ENCODE results near the gene ALOX5.
"Not testable (repeated sequence)": the region's sequence is repeated elsewhere in the genome, so short reads cannot be mapped to it uniquely, and the experiment has no call there.

ALOX5 gene

DNA sequence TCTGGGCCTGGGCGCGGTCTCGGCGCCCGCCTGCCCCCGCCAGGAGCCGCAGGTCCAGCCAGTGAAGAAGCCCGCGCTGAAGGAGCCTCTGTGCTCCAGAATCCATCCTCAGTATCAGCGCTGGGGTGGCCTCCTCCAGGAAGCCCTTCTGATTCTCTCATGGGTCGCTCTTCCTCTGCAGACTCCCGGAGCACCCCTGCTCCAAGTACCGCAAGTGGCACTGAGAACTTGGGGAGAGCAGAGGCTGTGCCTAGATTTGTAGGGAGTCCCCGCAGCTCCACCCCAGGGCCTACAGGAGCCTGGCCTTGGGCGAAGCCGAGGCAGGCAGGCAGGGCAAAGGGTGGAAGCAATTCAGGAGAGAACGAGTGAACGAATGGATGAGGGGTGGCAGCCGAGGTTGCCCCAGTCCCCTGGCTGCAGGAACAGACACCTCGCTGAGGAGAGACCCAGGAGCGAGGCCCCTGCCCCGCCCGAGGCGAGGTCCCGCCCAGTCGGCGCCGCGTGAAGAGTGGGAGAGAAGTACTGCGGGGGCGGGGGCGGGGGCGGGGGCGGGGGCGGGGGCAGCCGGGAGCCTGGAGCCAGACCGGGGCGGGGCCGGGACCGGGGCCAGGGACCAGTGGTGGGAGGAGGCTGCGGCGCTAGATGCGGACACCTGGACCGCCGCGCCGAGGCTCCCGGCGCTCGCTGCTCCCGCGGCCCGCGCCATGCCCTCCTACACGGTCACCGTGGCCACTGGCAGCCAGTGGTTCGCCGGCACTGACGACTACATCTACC lies at the start of gene ALOX5:
Gene ALOX5, plus strand, starts transcription at position 641 of the 774 bp plus-strand sequence. Its CDS starts 64 bp downstream, at position 705.
- DNase-seq (ENCODE audit: low read depth), result no peak

DNA sequence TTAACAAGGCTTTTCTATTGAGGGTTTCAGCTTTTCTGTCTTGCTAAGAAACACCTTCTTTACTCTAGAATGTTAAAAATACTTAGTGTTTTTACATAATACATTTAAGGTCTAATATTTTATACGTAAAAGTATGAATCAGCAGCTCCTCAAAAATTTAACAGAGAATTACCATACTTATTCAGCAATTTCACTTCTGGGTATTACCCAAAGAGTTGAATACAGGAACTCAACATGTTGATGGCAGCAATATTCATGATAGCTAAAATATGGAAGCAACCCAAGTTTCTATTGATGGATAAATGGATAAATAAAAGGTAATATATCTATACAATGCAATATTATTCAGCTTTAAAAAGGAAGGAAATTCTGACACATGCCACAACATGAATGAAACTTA lies 48.9 kb upstream of the ALOX5 start:
- no peak for DNase-seq (ENCODE audit: low read depth)

DNA sequence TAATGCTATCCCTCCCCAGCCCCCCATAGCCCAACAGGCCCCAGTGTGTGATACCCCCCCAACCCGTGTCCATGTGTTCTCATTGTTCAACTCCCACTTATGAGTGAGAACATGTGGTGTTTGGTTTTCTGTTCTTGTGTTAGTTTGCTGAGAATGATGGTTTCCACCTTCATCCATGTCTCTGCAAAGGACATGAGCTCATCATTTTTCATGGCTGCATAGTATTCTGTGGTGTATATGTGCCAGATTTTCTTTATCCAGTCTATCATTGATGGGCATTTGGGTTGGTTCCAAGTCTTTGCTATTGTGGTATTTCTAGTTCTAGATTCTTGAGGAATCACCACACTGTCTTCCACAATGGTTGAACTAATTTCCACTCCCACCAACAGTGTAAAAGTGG lies 47.2 kb upstream of the ALOX5 start:
- not testable (repeated sequence) for DNase-seq (ENCODE audit: low read depth)

DNA sequence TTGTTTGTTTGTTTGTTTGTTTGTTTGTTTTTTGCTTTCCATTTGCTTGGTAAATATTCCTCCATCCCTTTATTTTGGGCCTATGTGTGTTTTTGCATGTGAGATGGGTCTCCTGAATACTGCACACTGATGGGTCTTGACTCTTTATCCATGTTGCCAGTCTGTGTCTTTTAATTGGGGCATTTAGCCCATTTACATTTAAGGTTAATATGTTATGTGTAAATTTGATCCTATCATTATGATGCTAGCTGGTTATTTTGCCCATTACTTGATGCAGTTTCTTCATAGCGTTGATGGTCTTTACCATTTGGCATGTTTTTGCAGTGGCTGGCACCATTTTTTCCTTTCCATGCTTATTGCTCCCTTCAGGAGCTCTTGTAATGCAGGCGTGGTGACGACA lies 42.2 kb upstream of the ALOX5 start:
- DNase-seq (ENCODE audit: low read depth), result not testable (repeated sequence)

DNA sequence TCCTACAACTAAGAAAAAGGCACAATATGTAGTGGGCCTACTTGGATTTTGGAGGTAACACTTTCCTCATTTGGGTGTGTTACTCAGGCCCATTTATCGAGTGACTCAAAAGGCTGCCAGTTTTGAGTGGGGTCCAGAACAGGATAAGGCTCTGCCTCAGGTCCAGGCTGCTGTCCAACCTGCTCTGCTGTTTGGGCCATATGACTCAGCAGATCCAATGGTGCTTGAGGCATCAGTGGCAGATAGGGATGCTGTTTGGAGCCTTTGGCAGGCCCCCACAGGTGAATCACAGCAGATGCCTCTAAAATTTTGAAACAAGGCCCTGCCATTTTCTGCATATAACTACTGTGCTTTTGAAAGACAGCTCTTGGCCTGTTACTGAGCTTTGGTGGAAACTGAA lies 34.1 kb upstream of the ALOX5 start:
- no peak for DNase-seq (ENCODE audit: low read depth)

DNA sequence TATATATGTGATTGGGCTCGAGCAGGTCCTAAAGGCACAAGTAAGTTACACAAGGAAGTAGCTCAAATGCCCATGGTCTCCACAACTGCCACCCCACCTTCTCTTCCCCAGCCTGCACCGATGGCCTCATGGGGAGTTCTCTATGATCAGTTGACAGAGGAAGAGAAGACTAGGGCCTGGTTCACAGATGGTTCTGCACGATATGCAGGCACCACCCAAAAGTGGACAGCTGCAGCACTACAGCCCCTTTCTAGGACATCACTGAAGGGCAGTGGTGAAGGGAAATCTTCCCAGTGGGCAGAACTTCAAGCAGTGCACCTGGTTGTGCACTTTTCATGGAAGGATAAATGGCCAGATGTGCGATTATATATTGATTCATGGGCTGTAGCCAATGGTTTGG lies 33.6 kb upstream of the ALOX5 start:
- not testable (repeated sequence) for DNase-seq (ENCODE audit: low read depth)

DNA sequence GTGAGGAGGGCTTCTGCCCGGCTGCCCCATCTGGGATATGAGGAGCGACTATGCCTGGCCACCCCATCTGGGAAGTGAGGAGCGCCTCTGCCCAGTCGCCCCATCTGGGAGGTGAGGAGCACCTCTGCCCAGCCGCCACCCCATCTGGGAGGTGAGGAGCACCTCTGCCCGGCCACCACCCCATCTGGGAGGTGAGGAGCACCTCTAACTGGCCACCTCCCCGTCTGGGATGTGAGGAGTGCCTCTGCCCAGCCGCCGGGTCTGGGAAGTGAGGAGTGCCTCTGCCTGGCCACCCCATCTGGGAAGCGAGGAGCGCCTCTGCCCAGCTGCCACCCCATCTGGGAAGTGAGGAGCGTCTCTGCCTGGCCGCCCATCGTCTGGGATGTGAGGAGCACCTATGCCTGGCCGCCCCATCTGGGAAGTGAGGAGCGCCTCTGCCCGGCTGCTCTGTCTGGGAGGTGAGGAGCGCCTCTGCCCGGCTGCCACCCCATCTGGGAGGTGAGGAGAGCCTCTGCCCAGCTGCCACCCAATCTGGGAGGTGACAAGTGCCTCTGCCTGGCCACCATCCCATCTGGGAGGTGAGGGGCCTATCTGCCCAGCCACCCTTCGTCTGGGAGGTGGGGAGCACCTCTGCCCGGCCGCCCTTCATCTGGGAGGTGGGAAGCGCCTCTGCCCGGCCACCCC lies 27.2 kb upstream of the ALOX5 start:
- DNase-seq (ENCODE audit: low read depth), result not testable (repeated sequence)

DNA sequence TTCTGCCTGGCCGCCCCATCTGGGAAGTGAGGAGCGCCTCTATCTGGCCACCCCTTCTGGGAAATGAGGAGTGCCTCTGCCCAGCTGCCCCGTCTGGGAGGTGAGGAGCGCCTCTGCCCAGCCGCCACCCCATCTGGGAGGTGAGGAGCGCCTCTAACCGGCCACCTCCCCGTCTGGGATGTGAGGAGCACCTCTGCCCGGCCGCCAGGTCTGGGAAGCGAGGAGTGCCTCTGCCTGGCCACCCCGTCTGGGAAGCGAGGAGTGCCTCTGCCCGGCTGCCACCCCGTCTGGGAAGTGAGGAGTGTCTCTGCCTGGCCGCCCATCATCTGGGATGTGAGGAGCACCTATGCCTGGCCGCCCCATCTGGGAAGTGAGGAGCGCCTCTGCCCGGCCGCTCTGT lies 26.6 kb upstream of the ALOX5 start:
- not testable (repeated sequence) for DNase-seq (ENCODE audit: low read depth)

DNA sequence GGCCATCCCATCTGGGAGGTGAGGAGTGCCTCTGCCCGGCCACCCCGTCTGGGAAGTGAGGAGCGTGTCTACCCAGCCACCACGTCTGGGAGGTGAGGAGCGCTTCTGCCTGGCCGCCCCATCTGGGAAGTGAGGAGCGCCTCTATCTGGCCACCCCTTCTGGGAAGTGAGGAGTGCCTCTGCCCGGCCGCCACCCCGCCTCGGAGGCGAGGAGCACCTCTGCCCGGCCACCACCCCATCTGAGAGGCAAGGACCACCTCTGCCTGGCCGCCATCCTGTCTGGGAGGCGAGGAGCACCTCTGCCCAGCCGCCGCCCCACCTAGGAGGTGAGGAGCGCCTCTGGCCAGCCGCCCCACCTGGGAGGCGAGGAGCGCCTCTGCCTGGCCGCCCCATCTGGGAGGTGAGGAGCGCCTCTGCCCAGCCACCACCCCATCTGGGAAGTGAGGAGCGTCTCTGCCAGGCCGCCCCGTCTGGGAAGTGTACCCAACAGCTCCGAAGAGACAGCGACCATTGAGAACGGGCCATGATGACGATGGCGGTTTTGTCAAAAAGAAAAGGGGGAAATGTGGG lies 25.7 kb upstream of the ALOX5 start:
- DNase-seq (ENCODE audit: low read depth), result not testable (repeated sequence)

DNA sequence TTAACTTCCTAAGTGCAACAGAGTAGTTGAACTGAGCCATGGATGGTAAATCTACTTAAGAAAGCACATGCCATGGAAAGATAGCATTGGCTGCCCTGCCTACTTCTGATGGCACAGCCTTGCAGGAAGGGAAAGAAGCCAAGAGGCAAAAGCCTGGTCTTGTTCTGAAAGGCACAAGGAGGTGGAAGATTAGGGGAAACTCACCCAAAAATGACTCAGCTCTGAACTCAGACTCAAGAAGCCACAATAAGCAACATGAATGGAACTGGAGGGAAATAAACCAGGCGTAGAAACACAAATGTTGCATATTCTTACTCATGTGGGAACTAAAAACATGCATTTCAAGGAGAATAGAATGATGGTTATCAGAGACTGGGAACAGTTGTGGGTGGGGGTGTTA lies 20.8 kb upstream of the ALOX5 start:
- DNase-seq (ENCODE audit: low read depth), result no peak

DNA sequence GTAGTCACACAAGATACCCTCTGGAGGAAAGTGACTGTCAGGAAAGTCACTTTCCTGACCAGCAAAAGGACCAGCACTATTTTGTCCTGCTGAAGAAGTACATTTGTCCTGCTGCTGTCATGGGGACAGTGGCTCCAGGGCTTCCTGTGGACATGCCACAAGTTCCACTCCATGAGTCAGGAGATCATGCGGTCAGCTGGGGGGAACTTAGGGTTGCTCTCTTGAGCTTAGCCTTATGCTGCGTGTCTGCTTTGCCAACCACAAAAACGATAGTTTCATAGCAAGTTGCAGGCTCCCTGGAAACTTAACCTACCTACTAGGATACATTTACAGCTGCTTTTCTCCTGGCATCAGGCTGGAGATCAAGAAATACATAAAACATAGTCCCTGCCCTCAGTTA lies 19.8 kb upstream of the ALOX5 start:
- DNase-seq (ENCODE audit: low read depth), result no peak

DNA sequence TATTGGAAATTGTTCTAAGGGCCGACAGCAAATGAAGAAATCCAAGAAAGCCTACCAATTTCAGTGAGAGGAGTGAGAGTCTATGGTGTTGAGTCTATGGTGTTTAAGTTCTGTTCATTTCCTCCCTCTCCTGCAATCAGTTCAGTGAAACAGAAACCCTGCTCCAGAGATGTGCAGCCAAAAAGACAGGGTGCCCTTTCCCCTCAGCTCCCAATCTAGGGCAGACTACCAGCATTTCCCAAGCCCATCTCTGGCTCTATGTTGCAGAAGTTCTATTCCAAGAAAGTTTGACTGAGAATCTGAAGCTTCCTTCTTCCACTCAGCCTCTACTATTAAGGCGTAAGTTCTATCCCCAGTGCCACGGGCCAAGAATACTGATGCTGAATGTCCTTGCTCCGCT lies 18.5 kb upstream of the ALOX5 start:
- no peak for DNase-seq (ENCODE audit: low read depth)

DNA sequence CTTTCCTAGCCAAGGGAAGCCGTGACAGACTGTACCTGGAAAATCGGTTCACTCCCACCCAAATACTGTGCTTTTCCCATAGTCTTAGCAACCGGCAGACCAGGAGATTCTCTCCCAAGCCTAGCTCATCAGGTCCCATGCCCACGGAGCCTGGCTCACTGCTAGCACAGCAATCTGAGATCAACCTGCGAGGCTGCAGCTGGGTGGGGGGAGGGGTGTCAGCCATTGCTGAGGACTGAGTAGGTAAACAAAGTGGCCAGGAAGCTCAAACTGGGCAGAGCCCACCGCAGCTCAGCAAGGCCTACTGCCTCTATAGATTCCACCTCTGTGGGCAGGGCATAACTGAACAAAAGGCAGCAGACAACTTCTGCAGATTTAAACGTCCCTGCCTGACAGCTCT lies 15.1 kb upstream of the ALOX5 start:
- DNase-seq (ENCODE audit: low read depth), result not testable (repeated sequence)

DNA sequence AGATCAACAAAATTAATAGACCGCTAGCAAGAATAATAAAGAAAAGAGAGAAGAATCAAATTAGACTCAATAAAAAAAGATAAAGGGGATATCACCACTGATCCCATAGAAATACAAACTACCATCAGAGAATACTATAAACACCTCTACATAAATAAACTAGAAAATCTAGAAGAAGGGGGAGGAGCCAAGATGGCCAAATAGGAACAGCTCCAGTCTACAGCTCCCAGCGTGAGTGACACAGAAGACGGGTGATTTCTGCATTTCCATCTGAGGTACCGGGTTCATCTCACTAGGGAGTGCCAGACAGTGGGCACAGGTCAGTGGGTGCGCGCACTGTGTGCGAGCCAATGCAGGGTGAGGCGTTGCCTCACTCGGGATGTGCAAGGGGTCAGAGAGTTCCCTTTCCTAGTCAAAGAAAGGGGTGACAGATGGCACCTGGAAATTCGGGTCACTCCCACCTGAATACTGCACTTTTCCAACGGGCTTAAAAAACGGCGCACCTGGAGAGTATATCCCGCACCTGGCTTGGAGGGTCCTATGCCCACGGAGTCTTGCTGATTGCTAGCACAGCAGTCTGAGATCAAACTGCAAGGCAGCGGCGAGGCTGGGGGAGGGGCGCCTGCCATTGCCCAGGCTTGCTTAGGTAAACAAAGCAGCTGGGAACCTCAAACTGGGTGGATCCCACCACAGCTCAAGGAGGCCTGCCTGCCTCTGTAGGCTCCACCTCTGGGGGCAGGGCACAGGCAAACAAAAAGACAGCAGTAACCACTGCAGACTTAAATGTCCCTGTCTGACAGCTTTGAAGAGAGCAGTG lies 11.8 kb upstream of the ALOX5 start:
- not testable (repeated sequence) for DNase-seq (ENCODE audit: low read depth)

DNA sequence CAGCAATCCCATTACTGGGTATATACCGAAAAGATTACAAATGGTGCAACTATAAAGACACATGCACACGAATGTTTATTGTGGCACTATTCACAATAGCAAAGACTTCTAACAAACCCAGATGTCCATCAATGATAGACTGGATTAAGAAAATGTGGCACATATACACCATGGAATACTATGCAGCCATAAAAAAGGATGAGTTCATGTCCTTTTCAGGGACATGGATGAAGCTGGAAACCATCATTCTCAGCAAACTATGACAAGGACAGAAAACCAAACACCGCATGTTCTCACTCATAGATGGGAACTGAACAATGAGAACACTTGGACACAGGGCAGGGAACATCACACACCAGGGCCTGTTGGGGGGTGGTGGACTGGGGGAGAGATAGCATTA lies 6.4 kb upstream of the ALOX5 start:
- DNase-seq (ENCODE audit: low read depth), result not testable (repeated sequence)

DNA sequence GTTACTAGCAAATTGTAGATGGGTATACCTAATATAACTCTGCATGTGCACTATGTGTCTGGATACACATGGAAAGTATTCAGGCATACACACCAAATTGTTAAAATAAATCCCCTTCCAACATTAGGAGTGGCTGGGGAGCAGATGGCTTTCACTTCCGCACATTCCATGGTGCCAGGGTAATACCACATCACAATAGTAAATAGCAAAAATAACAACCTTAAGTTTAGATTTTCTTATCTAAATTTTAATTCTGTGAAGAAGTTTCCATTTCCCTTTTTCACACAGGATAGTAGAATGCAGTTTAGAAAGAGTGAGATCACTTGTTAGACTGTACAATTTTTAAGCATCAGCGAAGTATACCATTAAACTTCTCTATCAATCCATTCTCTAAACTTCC lies 5.8 kb upstream of the ALOX5 start:
- no peak for DNase-seq (ENCODE audit: low read depth)

DNA sequence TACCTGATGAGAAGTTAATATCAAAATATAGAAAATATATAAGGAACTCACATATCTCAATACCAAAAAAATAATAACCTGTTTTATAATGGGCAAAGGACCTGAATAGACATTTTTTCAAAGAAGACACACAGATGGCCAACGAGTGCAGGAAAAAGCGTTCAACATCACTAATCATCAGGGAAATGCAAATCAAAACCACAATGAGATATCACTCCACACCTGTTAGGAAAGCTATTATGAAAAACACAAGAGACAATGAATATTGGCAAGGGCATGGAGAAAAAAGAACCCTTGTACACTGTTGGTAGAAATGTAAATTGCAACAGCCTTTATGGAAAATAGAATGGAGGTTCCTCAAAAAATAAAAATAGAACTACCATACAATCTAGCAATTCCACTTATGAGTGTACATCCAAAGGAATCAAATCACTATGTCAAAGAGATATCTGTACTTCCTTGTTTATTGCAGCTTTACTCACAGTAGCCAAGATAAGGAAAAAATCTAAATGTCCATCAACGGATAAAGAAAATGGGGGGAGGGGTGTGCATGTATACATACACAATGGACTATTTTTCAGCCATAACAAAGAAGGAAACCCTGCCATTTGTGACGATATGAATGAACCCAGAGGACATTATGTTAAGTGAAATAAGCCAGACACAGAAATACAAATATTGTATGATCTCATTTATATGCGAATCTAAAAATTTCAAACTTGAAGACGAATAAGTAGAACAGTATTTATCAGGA lies 3.6 kb upstream of the ALOX5 start:
- no peak for DNase-seq (ENCODE audit: low read depth)

DNA sequence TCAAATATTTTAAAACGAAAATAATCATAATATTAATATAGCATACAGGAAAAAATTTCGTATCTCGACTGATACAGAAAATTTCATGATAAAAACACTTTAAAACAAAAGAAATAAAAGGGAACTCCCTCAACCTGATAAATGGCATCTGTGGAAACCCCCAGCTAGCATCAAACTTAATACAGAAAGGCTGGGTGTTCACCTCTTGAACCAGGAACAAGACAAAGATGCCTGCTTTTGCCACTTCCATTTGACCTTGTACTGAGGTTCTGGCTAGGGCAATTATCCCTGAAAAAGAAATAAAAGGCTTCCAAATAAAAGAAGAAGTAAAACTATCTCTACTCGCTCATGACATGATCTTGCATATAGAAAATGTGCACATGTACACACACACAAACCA lies 2.5 kb upstream of the ALOX5 start:
- DNase-seq (ENCODE audit: low read depth), result no peak

DNA sequence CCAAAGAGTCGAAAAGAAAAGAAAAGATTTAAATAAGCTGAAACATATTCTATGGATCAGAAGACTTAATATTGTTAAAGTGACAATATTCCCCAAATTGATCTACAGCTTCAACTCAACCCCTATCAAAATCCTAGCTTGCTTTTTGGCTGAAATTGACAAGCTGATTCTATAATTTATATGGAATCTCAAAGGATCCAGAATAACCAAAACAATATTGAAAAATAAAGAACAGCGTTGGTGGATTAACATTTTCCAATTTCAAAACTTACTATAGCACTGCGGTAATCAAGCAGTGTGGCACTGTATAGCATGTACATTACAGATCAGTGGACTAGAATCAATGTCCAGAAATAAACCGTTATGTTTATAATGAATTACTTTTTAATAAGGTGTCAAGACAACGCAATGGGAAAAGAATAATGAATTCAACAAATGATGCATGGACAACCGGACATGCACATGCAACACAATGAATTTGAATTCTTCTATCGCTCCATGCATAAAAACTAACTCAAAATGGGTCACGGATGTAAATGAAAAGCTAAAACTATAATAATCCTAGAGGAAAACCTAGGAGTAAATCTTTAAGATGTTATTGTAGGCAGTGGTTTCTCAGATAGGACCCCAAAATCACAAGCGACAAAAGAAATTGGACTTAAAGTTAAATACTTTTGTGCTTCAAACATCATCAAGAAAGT lies 1.6 kb upstream of the ALOX5 start:
- no peak for DNase-seq (ENCODE audit: low read depth)

DNA sequence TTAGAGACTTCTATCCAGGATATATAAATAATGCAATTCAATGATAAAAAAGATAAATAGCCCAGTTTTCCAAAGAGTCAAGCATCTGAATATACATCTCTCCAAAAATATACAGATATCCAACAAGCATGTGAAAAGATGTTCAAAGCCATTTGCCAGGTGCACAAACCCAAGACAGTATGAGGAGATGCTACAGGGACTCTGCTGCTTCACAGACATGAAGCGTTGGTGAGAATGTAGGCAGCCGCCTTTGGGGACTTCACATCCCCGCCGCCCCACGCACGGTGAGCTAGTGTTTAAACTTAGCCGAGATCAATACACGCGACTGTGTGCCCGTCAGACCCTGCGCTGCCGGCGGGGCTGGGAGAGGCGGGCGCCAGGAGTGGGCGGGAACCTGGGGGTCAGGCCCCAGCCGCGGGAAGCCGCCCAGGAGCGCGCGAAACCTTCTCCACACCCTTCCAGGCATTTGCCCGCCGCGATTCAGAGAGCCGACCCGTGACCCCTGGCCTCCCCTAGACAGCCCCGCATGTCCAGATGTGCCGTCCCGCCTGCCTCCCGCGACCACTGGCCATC lies 927 bp upstream of the ALOX5 start:
- DNase-seq (ENCODE audit: low read depth), result no peak

Data from fibroblast of the conjunctiva (primary cell).